HG03196 (cell line): ENCODE measurements around the gene STX18.

Experiments used
- ATAC-seq: cut with Tn5 transposase; IDR thresholded peaks from one replicate; pipeline ENCODE4 v1.9.1; 2021; ENCODE audit not compliant: unreplicated experiment

The STX18 gene

DNA sequence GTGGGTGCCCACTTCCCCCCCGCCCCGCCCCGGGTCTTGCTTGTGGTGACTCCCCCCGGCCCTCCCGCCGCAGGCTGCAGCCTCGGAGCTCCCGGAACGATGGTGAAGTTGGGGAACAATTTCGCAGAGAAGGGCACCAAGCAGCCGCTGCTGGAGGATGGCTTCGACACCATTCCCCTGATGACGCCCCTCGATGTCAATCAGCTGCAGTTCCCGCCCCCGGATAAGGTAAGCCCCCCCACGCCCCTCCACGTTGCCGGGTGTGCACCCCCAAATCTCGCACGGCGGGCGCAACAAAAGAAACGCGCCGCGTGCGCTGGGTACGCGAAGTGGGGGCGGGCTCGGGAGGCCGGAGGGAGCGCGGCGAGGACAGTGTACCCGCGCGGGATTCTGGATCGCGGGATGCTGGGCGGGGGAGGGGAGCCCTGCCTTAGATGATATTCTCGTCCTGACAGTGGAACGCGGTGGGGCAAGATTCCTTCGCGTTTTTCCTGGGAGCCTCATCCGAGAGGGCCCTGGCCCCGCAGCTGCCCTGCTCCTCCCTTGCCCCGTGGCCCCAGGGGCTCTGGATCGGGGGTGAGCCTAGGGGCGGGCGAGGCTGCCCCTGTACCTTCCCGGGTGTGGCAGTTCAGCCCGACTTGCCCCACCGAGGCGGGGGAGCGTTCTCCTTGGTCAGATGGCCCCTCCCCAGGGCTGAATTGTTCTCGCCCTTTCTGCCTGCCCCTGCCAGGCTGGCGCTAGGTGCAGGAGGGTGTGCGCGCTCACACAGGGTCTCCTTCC, 154.1 kb downstream of the STX18 start:
- no peak for ATAC-seq

DNA sequence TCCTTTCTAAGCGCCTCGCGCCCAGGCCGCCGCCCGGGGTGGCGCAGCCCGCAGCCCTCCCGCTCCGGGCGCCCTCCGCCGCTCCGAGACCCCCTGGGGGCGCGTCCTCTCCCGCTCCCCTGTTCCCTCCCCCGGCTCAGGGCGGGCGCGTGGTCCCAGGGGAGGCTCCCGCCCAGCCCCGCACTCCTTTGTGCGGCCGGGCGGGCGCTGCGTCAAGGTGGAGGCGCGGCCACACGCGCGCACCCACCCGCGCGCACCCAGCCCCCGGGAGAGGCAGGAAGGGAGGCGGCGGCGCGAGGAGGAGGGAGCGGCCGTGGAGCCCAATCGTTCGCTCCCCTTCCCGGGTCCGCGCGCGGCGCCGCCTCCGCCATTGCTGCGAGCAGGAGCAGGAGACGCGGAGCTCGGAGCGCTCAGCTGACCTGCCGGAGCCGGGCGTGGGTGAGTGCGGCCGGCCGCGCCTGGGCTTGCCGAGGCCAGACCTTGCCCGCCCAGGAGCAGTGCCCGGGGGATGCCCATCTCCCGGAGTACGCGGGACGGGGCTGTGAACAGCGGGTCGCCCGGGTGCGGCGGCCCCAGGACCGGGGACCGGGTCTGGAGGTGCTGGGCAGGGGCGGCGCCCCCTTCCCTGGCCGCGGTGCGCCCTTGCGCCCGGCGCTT, 155.0 kb downstream of the STX18 start, which contains the start of gene NSG1:
Gene NSG1 (plus strand): TSS at position 367 of the 657 bp plus-strand sequence. CDS start 528 bp downstream, outside the sequence.
- no peak for ATAC-seq

DNA sequence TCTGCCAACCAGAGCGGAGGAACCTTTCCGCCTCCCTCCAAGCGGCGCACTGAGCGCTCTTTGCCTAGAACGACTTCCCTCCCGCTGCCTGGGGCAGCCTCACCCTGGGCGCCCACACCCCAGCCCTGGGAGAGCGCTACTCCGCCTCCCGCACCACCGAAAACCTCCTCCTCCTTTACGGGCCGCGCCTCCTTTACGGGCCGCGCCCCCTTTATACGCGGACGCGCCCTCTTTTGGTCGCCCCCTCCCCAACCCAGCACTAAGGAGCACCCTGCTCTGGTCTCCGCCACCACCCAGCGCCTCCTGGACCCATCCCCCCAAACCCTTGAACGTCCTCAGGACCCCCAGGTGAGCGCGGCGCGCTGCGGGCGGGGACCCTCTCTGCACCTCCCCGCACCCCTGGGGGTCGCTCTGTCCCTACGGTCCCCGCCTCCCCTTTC, 155.5 kb downstream of the STX18 start:
- no peak for ATAC-seq

DNA sequence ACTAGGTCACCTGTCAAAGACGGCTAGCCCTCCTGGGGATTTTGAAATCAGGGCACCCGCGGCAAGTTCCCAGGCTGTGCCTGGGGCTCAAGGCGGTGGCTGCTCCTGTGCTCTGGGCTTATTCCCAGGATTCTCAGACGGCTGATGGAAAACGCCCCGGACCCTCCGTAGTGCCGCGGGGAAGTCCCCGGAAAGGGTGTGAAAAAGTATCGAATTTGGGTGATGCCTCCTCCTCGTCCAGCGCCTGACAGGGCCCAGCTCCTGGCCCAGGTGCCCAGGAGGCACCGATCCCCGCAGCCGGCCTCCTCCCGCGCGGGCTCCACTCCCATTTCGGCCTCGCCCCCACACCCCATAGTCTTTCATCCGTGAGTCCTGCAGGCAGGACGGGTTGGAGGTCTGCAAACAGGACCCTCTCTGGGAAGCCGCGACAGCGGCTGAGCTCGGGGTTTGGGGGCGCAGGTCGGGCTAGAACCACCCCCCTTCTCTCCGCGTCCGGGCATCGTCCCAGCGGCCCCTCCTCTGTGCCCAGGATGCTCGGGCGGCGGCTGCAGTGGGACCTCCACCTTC, 156.0 kb downstream of the STX18 start:
- no peak for ATAC-seq

DNA sequence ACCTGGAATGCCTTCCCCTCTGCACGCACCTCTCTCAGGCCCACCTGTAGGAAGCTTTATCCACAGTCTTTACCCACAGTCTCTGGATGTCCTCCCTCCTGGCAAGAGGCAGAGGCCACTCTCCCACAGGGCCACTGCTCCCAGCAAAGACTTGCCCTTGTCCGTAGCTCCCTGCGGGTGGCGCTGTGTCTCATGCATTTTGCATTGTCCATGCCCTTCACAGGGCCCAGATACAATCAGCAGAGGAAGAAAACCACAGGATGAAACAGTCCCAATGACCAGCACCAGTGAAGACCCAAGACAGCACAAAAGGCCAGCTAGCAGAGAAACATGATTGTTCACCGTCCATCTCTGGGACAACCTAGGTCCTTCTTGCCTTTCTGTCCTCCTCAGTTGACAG, 157.0 kb downstream of the STX18 start:
- ATAC-seq, result no peak

DNA sequence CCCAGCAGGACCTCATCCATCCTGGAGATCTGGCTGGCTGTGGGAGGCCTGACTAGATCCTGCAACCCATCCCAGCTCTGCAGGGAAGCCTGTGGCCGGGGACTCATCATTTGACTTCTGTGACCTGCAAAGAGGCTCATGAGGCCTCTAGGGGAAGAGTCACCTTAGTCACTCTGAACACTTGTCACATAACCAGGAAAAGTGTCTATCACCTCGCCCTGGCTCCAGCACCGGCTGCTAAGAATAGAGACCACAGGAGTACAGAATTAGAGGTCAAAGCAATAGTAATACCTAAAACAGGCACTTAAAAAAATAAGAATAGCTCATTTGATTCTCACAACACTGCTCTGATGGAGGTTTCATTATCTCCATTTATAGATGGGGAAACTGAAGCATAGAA, 158.8 kb downstream of the STX18 start:
- no peak for ATAC-seq

DNA sequence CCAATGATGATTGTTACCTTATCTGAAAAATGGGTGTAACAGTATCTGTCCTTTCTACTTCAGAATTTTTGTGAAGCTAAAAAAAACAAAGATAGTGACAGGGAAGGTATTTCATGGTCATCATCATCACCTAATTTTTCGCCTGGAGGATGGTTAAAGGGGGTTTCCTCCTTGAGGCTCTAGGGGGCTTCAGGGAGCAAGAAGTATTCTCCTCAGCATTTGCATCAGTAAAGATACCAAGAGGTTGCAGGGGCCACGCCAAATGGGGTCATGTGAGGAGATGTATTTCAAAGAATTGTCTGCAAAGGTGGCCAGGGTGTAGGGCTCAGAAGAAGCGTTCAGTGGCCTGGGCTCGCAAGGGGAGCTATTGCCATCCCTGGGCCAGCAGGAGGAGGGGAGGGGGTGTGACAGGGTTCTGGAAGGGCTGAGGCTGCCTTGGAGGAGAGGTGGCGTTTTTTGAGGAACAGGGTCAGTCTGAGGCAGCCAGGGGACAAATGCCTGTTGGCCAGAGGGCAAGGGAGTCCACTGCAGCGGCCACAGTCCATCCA, 162.2 kb downstream of the STX18 start:
- no peak for ATAC-seq

DNA sequence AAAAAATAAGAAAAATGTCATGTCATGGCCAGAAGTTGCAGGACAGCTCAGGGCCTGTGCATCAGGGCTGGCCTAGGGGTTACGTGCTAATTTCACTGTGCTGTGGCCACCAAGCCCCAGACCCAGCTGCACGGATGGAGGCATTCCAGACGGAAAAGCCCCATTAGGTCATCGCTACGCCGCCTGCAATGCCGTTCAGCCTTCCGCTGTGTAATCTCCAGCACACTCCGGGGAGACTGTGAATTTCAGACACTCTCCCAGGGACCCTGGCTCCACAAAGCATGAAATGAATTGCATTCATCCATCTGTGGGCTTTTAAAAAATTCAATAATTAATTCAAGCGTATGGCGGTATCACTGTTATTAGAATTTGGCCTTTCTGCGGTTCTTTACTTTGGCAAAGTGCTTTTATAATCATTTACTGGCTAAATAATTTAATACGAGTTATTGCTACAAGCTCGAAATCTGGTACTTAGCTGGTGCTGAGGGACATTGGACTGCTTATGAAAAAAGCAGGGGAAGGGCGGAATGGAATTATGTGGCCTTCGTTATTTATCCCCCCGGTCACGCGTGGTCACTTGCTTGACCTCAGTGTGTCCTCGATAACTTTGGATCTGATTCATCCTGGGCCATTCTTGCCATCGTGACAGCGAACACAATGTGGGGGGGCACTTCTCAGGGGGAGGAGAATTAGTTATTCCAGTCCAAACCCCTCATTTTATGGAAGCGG, 164.0 kb downstream of the STX18 start:
- ATAC-seq, result no peak

DNA sequence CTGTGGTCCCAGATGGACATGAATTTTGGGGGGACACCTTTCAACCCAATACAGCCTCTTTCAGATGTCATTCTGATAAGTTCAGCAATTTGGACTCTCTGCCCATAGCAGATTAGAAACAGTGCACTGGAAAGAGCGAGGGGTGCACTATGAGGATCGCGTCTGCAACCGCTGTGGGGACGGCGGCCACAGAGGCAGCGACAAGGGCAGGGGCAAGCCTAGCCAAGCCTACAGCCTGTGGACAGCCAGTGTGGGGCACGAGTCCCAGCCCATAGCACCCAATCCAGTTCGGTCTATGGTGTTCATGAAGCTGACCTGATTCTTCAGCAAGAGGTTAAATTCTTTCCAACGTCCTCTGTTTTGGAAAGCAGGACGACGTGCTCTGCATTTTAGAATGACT, 164.7 kb downstream of the STX18 start:
- no peak for ATAC-seq

DNA sequence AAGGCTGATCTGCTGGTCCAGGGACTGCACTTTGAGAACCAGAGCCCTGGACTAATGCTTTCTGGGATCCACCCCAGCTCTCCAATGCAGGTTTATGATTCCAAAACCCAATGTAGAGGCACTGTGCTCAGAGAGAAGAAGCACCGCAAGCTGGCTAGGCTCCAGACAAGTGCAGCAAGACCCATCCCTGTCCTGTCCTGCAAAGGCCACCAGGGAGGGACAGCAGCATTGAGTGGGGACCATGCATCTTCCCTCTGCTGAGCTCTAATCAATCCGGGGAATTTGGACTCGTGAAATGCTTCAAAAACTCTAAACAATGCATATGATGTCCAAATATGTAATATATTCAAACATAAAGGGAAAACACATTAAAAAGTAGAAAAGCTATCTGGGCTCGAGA, 165.8 kb downstream of the STX18 start:
- ATAC-seq, result no peak

DNA sequence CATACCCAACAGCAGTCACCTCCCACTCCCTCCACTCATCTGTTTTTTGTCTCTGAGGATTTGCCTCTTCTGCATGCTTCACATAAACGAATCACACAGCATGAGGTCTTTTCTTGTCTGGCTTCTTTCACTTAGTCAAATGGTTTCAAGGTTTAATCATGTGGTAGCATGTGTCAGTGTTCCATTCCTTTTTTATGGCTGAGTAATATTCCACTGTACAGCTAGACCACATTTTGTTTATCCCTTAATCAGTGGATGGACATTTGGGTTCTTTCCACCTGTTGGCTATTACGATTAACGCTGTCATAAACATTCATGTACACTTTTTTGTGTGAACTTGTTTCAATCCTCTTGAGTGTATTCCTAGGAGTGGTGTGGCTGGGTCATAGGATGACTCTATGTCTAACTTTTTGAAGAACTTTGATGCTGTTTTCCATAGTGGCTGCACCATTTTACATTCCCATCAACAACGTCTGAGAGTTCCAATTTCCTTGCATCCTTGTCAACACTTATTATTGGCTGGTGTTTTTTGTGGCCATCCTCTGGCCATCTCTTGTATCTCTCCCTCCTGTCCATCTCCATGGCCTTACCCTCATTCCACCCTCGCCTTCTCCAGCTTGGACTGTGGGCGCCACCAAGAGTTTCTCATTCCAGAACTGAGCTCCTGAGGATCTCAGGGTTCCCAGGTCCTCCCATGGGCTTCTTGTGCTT, 167.3 kb downstream of the STX18 start:
- ATAC-seq, result no peak
